Coronary artery (tissue), 2 donors: Measurements from ENCODE around the gene CELF2.

Experiments
- DNase-seq: peaks from one replicate; pipeline ENCODE4 v3.0.0-alpha.2; 2017; ENCODE audit warnings: low spot score
- H3K27ac ChIP-seq, 2 donors: fragments of 200-600 bp; sonication (generic); one replicate each; pipeline ENCODE4 v1.5.1; 2016 to 2019
- H3K4me3 ChIP-seq: fragments of 200-600 bp; sonication (generic); 2 replicates; pipeline ENCODE4 v1.5.1; 2016; ENCODE audit warnings: mild to moderate bottlenecking, moderate library complexity
- TF ChIP-seq, protein P1 (sequence below): fragments of 200-600 bp; sonication (generic); IDR thresholded peaks from one replicate; pipeline ENCODE4 v1.5.1; 2019; ENCODE audit warnings: antibody characterized with exemption

CELF2 gene

GRCh38 chr10:11166550-11166949, 148.9 kb downstream of the CELF2 start:
- DNase-seq: no peak
- peak overlapping the region; percentile 80 to 88 for H3K27ac ChIP-seq
- TF ChIP-seq, protein P1, sequence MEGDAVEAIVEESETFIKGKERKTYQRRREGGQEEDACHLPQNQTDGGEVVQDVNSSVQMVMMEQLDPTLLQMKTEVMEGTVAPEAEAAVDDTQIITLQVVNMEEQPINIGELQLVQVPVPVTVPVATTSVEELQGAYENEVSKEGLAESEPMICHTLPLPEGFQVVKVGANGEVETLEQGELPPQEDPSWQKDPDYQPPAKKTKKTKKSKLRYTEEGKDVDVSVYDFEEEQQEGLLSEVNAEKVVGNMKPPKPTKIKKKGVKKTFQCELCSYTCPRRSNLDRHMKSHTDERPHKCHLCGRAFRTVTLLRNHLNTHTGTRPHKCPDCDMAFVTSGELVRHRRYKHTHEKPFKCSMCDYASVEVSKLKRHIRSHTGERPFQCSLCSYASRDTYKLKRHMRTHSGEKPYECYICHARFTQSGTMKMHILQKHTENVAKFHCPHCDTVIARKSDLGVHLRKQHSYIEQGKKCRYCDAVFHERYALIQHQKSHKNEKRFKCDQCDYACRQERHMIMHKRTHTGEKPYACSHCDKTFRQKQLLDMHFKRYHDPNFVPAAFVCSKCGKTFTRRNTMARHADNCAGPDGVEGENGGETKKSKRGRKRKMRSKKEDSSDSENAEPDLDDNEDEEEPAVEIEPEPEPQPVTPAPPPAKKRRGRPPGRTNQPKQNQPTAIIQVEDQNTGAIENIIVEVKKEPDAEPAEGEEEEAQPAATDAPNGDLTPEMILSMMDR: no peak
- peak overlapping the region; percentile 83 for H3K4me3 ChIP-seq

GRCh38 chr10:11167233-11167966, 149.7 kb downstream of the CELF2 start:
- Histone ChIP-seq H3K4me3 (peak overlapping the region; percentile 83), H3K27ac (peak overlapping the region in 1 of 2 donors; percentile 10)
- TF ChIP-seq, protein P1: no peak
- no peak for DNase-seq

DNA sequence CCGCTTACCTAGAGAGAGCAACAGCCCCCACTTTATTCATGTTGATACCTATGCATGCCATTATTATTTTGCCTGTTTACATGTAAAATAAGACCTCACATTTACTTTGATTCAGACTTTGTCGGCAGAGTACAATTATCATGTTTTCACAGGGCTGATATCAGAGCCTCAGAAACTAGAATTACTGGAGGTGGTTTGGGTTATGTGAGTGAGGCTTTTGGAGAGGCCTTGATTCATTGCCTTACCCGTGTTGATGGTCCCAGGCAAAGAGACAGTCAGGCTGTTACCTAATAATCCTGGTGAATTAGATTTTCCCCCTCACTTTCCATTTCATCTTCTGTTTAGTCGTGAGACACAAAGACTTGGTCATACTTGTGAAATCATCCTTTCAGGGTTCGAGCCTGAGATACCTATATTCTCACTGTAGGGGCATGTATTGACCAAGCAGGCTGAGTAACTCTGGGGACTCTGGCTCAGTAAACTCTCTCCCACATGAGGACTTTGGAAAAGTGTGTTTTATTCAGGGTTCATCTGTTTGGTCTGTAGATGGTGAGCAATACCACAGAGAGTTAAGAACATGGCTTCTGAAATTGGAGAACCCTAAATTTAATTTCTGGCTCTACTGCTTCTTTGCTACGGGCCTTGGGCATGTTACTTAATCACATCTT, 150.9 kb downstream of the CELF2 start:
- Histone ChIP-seq H3K27ac (peak overlapping the region; percentile 10 to 48), H3K4me3 (peak overlapping the region; percentile 83)
- TF ChIP-seq, protein P1: no peak
- no peak for DNase-seq

GRCh38 chr10:11169976-11170375, 152.3 kb downstream of the CELF2 start:
- Histone ChIP-seq H3K27ac (peak overlapping the region; percentile 4 to 48), H3K4me3 (peak overlapping the region; percentile 15)
- TF ChIP-seq, protein P1: no peak
- no peak for DNase-seq

DNA sequence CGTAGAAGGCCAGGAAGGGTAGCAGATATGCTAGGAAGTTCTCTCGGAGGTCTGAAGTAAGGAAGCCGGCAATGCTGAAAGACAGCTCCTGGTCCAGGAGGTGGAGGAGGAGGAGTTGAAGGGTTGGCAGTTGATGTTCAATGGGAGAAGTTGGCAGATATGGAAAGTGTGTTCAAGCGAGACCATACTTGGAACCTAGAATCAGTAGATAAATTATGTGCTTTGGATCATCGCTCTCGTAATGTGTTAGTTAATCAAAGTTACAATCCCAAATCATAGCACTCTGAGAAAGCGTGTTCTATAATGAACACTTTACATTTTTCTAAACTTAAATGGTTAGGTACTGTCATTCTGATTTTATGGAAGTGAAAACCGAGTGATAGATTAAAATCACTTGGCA, 152.9 kb downstream of the CELF2 start:
- Histone ChIP-seq H3K4me3 (peak overlapping the region; percentile 15), H3K27ac (peak overlapping the region; percentile 4 to 48)
- TF ChIP-seq, protein P1: no peak
- no peak for DNase-seq

- TF ChIP-seq, protein P1: no peak
- DNase-seq: no peak
- Histone ChIP-seq H3K27ac (peak overlapping the region; percentile 4 to 71), H3K4me3 (peak overlapping the region; percentile 32)
Observed at GRCh38 chr10:11170993-11171851, 153.6 kb downstream of the CELF2 start.
